Chondrocyte (in vitro differentiated cells): ENCODE results near the gene DIP2C. TPM values are rescaled to one million over a fixed set of nuclear protein-coding genes. Genes with fewer than 3 reads are reported as not detected.

Experiments
- DNase-seq: peaks from one replicate; pipeline ENCODE4 v3.0.0; 2021; ENCODE audit warnings: mixed read lengths, low spot score
- H3K27ac Mint-ChIP-seq: one replicate; pipeline ENCODE4 v1.8.0; 2021; ENCODE audit warnings: mild to moderate bottlenecking, moderate library complexity, mixed read lengths; ENCODE audit not compliant: unreplicated experiment
- H3K27me3 Mint-ChIP-seq: 2 replicates; pipeline ENCODE4 v1.8.0; 2021; ENCODE audit warnings: low read depth, mixed read lengths
- H3K36me3 Mint-ChIP-seq: 2 replicates; pipeline ENCODE4 v1.8.0; 2021; ENCODE audit warnings: low read depth, mixed read lengths
- H3K4me1 Mint-ChIP-seq: 2 replicates; pipeline ENCODE4 v1.8.0; 2021; ENCODE audit warnings: low read depth, mild to moderate bottlenecking, mixed read lengths
- H3K4me3 Mint-ChIP-seq: one replicate; pipeline ENCODE4 v1.8.0; 2021; ENCODE audit warnings: mild to moderate bottlenecking, moderate library complexity, mixed read lengths; ENCODE audit not compliant: unreplicated experiment
- H3K9me3 Mint-ChIP-seq: 2 replicates; pipeline ENCODE4 v1.8.0; 2021; ENCODE audit warnings: low read depth, mixed read lengths
- CTCF ChIP-seq: fragments of 200-600 bp; sonication (generic); IDR thresholded peaks from 2 replicates; pipeline ENCODE4 v1.5.0; 2021; ENCODE audit warnings: antibody characterized with exemption, mild to moderate bottlenecking, moderate library complexity
- total RNA-seq: library from RNA; stranded (reverse); gene quantifications from 3 replicates; pipeline ENCODE4 v1.2.1, GENCODE V29; 2021

The DIP2C gene
- total RNA-seq, 1 donor from 2014 or later = 47.9 TPM

- peaks cover 52% of the 10 kb centered on the region for H3K4me1 Mint-ChIP-seq
- peaks cover 3% of the 10 kb centered on the region for H3K36me3 Mint-ChIP-seq
- TF ChIP-seq CTCF = no peak
- no peaks in the 10 kb centered on the region for H3K27me3 Mint-ChIP-seq
- DNase-seq = no peak
- H3K9me3 Mint-ChIP-seq = peaks cover 4% of the 10 kb centered on the region
- H3K4me3 Mint-ChIP-seq = no peak overlapping the region
- H3K27ac Mint-ChIP-seq = peak overlapping the region; percentile 65
Observed at GRCh38 chr10:571166-571565, 118.3 kb downstream of the DIP2C start.

GRCh38 chr10:570628-571163, 118.8 kb downstream of the DIP2C start:
- Mint-ChIP-seq H3K27me3 (no peaks in the 10 kb centered on the region), H3K36me3 (peaks cover 3% of the 10 kb centered on the region), H3K27ac (no peak overlapping the region)

GRCh38 chr10:569961-570627, 119.4 kb downstream of the DIP2C start:
- Mint-ChIP-seq H3K27ac (no peak overlapping the region), H3K4me1 (peaks cover 52% of the 10 kb centered on the region), H3K9me3 (peaks cover 4% of the 10 kb centered on the region), H3K36me3 (peaks cover 3% of the 10 kb centered on the region), H3K4me3 (no peak overlapping the region), H3K27me3 (no peaks in the 10 kb centered on the region)
- no peak for DNase-seq
- TF ChIP-seq CTCF = no peak

More at GRCh38 chr10:570628-571163, 118.8 kb downstream of the DIP2C start:
- DNase-seq = no peak
- Mint-ChIP-seq H3K4me1 (peaks cover 52% of the 10 kb centered on the region), H3K9me3 (peaks cover 4% of the 10 kb centered on the region), H3K4me3 (no peak overlapping the region)
- TF ChIP-seq CTCF = no peak

- H3K9me3 Mint-ChIP-seq = peaks cover 9% of the 10 kb centered on the region
- peaks cover 3% of the 10 kb centered on the region for H3K36me3 Mint-ChIP-seq
- peaks cover 48% of the 10 kb centered on the region for H3K4me1 Mint-ChIP-seq
- no peak overlapping the region for H3K27ac Mint-ChIP-seq
- no peak for TF ChIP-seq CTCF
- no peaks in the 10 kb centered on the region for H3K27me3 Mint-ChIP-seq
- no peak for DNase-seq
- H3K4me3 Mint-ChIP-seq = no peak overlapping the region
Observed at GRCh38 chr10:568848-569247, 120.6 kb downstream of the DIP2C start.

GRCh38 chr10:567869-568268, 121.6 kb downstream of the DIP2C start:
- no peak overlapping the region for H3K4me3 Mint-ChIP-seq
- TF ChIP-seq CTCF = no peak
- no peak overlapping the region for H3K27ac Mint-ChIP-seq
- peaks cover 50% of the 10 kb centered on the region for H3K4me1 Mint-ChIP-seq
- H3K27me3 Mint-ChIP-seq = no peaks in the 10 kb centered on the region
- H3K9me3 Mint-ChIP-seq = peaks cover 16% of the 10 kb centered on the region
- peaks cover 5% of the 10 kb centered on the region for H3K36me3 Mint-ChIP-seq
- no peak for DNase-seq
